Measurements from ENCODE around the gene TM4SF5.

TM4SF5 gene, protein sequence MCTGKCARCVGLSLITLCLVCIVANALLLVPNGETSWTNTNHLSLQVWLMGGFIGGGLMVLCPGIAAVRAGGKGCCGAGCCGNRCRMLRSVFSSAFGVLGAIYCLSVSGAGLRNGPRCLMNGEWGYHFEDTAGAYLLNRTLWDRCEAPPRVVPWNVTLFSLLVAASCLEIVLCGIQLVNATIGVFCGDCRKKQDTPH

DNA sequence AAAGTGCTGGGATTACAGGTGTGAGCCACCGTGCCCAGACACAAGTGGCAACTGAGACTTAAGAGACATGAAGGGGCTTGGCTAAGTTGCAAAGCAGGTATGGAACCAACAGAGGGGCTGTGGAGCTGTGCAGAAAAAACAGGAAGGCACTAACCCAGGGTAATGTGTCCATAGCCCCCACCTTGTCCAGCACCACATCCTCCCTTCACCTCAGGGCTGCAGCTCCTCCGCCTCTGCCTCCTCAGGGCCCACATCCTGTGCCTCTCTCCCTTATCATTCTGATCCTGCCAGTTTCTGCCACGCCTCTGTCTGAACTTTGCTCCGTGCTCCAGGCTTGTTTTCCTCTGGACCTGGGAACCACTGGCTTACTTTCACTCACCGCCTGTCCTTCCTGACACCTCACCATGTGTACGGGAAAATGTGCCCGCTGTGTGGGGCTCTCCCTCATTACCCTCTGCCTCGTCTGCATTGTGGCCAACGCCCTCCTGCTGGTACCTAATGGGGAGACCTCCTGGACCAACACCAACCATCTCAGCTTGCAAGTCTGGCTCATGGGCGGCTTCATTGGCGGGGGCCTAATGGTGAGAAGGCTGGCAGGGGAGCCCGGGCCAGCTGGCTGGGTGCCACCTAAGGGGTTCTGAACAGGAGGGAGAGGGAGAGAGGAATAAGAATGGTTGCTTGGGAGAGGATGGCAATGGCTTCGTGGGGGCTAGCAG is at the start of gene TM4SF5:
TSS of gene TM4SF5 (plus strand) at position 368 of the 716 bp plus-strand sequence. CDS start at position 405, 37 bp downstream.
- no peak for DNase-seq (ENCODE audit: low read depth)

DNA sequence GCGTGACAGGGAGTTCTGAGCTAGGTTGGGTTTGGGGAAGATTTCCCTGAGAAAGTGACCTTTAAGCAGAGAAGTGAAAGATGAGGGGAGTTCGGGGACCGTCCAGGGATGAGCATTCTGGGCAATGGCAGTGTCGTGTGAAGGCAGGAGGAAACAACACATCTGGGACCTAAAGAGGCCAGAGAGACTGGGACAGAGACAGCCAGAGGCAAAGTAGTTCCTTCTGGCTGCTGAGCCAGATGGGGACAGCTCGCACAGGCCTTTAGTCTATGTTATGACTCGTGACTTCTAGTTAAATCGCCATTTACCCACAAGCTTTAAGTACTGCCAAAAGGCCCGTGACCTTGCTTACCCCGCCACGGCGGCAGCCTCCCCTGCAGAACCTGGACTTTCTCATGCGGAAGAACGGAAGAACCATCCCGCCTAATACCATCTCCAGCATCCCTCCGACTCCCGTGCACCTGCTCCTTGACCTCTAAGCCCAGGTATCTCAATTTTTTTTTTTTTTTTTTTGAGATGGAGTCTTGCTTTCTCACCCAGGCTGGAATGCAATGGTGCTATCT is 48.9 kb upstream of the TM4SF5 start:
- no peak for DNase-seq (ENCODE audit: low read depth)

DNA sequence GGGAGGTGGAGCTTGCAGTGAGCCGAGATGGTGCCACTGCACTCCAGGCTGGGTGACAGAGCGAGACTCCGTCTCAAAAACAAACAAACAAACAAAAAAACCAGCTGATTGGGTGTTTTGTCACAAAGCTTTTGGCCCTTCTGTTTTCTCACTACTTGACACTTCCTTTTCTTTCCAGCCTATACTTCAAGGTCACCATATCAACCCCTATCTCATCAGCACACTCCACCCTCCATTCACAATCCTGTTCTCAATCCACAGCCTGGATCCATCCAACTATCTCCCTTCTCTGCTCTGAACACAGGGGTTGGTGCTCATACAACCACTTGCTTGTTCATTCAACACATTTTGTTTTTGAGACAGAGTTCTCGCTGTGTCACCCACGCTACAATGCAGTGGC is 47.0 kb upstream of the TM4SF5 start:
- DNase-seq (ENCODE audit: low read depth) = no peak

DNA sequence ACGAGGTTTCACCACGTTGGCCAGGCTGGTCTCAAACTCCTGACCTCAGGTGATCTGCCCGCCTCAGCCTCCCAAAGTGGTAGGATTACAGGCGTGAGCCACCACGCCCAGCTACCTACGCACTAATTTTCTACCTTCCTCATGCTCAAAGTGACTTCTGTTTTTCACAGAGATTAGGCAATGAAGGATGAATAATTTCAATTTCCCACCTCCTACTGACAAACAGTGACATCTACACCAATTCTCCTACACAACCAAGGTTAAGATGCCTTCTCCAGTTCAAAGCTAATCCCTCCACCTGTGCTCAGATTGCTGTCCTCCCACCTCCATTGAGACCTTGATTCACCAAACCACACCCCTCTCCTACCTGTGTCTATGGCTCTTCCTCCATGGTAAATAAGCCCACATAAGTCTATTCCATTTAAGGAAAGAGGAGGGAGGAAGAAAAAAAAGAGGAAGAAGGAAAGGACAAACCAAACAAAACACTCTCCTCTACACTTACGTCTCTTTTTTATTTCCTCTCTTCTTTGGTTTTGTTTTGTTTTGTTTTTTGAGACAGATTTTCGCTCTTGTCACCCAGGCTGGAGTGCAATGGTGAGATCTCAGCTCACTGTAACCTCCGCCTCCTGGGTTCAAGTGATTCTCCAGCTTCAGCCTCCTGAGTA is 45.9 kb upstream of the TM4SF5 start:
- DNase-seq (ENCODE audit: low read depth) = no peak

DNA sequence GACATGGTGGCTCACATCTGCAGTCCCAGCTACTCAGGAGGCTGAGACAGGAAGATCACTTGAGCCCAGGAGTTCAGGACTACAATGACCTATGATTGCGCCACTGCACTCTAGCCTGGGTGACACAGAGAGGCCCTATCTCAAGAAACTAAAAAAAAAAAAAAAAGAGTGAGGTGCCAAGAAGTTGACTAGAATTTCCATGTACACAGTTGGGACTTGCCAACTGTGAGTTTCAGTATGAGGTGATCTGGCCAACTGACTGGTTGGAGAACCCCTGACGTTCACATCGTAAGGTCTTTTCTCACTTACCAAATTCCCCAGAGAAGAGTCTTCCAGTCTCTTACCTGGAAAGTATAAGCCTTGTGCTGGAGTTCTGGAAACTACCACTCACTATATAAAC is 43.6 kb upstream of the TM4SF5 start:
- no peak for DNase-seq (ENCODE audit: low read depth)

DNA sequence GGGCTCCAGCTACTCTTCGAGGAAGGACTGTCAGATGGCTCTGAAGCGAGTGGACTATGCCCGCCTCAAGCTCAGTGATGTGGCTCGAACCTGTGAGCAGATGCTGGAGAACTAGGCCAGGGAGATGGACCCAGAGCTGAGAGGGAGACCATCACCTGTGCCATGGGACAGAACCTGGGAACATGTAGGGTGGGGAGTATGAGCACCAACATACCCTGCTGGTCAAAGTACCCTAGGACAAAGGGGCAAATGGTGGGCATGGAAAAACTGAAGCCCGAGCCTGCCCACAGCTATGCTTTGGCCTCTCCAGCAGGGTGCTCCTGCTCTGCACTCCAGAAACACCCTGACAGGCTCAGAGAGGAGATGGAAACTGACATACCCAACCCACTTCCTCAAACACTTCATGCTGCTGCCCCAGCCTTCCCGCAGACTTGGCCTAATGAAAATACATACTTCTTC is 38.6 kb upstream of the TM4SF5 start:
- no peak for DNase-seq (ENCODE audit: low read depth)

GRCh38 chr17:4734857-4735475 is 36.7 kb upstream of the TM4SF5 start:
- no peak for DNase-seq (ENCODE audit: low read depth)

GRCh38 chr17:4735876-4736651 is 35.6 kb upstream of the TM4SF5 start:
- DNase-seq (ENCODE audit: low read depth) = no peak

GRCh38 chr17:4738136-4739121 is 33.3 kb upstream of the TM4SF5 start:
- DNase-seq (ENCODE audit: low read depth) = no peak

DNA sequence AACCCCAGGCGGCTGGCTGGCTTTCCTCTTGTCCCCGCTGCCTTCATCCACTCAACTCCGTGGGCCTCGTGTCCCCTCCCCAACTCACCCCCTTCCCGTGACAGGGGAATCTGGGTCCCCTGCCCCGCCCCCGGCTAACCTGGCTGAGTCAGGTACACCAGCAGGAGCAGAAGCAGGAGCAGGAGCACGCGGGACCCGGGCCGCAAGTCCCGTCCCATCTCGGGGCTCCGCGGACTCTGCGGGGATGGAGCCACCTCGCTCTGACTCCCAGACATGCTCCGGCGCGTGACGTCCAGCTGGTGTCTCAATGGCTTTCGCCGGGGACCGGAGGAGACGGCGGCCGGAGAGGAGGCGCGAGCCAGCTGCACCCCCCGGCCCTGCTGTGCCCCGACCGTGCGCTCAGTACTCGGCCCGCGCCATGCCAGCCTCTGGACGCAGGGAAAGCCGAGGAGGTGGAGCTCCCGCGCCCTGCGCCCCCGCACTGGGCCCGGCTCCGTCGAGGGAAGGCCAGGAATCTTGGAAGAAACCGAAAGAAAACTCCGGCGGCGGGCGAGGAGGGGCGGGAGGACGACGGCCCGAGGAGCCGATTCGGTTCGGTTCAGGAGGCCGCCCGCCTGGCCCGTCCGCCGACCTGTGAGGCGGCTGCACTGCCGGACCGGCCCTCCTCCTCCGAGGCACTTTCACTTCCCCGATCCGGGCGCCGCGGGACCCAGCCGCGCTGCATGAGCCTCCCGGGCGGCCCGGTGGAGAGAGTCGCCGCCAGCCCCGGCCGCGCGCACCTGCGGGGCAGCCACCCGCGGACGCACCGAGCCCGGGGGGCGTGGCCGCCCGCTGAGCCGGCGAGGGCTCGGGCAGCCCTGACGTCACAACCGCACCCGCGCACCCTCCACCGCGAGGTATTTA is 32.3 kb upstream of the TM4SF5 start, which contains the start of the genes CXCL16 and ZMYND15:
TSS of gene CXCL16 (minus strand) at position 807 of the 903 bp plus-strand sequence. CDS start at position 218, 589 bp downstream.
TSS of gene ZMYND15 (plus strand) at position 712 of the 903 bp plus-strand sequence. CDS start 716 bp downstream, outside the sequence.
- DNase-seq (ENCODE audit: low read depth) = peak; percentile 17

DNA sequence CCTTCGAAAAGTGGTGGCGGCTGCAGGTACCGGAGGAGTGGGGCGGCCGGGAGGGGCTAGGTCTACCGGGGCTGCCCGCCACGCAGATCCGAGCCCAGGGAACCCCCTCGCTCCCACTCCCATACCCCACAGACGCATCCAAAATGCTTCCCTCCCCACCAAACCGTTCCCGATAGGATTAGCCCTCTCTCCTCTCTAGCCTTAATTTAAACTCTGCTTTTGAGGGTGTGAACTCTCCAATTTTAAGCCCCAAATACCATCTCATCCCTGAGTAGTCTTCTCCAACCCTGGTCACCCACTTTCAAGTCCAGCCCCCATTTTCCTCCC is 31.7 kb upstream of the TM4SF5 start:
- DNase-seq (ENCODE audit: low read depth) = no peak

DNA sequence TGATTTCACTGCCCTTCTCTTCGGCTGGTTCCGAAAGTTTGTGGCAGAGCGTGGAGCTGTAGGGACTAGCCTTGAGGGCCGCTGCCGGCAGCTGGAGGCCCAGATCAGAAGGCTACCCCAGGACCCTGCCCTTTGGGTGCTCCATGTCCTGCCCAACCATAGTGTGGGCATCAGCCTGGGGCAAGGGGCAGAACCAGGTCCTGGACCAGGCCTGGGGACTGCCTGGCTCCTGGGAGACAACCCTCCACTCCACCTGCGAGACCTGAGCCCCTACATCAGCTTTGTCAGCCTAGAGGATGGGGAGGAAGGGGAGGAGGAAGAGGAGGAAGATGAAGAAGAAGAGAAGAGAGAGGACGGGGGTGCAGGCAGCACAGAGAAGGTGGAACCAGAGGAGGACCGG is 31.1 kb upstream of the TM4SF5 start:
- DNase-seq (ENCODE audit: low read depth) = no peak

DNA sequence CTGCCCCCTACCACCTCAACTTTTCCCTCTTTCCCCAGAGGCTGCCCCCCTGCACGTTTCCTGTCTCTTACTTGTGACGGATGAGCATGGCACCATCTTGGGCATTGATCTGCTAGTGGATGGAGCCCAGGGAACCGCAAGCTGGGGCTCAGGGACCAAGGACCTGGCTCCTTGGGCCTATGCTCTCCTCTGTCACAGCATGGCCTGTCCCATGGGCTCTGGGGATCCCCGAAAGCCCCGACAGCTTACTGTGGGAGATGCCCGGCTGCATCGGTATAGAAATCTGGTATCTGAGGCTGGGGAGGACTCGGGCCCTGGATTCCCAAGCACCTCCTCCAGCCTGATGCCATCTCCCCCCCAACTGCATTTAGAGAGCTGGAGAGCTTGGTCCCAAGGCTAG is 30.1 kb upstream of the TM4SF5 start:
- no peak for DNase-seq (ENCODE audit: low read depth)

- no peak for DNase-seq (ENCODE audit: low read depth)
Measured at GRCh38 chr17:4742133-4742532, 29.6 kb upstream of the TM4SF5 start.

DNA sequence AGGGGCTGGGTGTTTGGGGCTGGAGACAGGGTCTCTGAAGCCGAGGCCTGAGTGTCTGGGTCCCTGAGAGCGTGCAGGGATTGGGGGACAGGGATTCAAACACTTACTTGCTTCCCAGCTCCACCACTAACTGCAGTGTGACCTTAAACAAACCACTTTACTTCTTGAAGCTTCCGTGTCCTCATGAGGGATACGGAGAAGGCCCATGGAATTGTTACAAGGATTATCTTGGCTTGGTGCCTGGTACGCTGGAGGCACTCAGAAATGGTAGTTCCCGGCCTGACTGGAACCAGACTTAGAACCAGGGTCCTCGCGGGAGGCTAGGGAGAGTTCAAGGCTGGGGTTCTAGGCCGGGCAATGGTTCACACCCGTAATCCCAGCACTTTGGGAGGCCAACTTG is 29.1 kb upstream of the TM4SF5 start:
- DNase-seq (ENCODE audit: low read depth) = no peak

GRCh38 chr17:4743216-4743615 is 28.5 kb upstream of the TM4SF5 start:
- DNase-seq (ENCODE audit: low read depth) = no peak

DNA sequence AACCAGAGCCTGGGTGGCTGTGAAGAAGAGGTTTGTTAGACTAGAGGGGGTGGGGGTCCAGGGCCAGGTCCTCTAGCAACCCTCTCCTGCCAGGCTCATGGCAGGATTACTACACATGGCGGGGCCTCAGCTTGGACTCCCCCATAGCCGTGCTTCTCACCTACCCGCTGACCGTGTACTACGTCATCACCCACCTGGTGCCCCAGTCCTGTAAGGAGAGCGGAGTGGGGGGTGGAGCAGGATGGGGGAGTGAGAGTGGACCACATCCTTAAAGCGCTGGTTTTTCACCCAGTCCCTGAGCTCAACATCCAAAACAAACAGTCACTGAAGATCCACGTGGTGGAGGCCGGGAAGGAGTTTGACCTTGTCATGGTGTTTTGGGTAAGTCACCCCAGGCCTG is 27.8 kb upstream of the TM4SF5 start:
- no peak for DNase-seq (ENCODE audit: low read depth)

DNA sequence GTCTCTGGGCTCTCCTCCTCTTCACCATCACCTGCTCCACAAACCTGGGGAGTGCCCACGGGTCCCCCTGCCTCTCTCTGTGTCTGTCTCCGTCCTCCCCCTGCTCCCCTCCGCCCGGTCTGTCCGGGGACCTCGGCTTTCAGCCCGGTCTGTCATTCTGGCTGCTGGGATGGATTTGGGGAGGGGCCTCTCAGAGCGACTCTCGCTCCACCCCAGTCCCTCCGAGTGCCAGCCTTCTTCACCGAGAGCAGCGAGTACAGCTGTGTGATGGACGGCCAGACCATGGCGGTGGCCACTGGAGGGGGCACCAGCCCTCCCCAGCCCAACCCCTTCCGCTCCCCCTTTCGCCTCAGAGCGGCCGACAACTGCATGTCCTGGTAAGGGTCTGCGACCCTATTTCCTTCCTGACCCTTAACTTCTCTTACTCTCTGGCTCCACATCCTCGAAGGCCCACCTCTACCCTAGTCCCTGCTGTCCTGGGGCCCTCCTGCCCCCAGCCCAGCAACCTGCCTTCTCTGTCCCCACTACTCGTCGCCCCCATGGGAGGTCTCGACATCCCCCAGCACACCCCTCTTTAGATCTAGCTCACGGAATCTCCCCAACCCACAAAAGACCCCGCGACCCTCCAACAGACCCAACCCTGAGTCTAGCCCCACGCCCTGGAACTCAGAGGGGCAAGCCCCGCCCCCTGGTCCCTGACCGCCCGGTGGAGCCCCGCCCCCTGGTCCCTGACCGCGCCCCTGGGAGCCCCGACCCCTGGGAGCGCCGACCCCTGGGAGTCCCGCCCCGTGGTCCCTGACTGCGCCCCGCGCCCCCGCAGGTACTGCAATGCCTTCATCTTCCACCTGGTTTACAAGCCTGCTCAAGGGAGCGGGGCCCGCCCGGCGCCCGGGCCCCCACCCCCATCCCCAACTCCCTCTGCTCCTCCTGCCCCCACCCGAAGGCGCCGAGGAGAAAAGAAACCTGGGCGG is 26.4 kb upstream of the TM4SF5 start:
- no peak for DNase-seq (ENCODE audit: low read depth)

Measured in stimulated activated CD8-positive, alpha-beta memory T cell treated with anti-CD3 and anti-CD28 coated beads, Interleukin-15, amount 100 ng/mL, for 24 hours (primary cell).